PC-3 (cell line): ENCODE results near the gene ABHD8.

Experiments used
- EZH2 ChIP-seq: fragments of 300-600 bp; sonication (generic); IDR thresholded peaks from one replicate; pipeline ENCODE4 v1.6.1; 2017; ENCODE audit warnings: antibody characterized with exemption, mild to moderate bottlenecking, low read length; ENCODE audit not compliant: unreplicated experiment
- TF ChIP-seq, protein P1 (sequence below): fragments of 300-600 bp; sonication (generic); conservative IDR thresholded peaks from 2 replicates; pipeline ENCODE4 v1.5.1; 2017; ENCODE audit warnings: antibody characterized with exemption, low read depth, mild to moderate bottlenecking, low read length

DNA sequence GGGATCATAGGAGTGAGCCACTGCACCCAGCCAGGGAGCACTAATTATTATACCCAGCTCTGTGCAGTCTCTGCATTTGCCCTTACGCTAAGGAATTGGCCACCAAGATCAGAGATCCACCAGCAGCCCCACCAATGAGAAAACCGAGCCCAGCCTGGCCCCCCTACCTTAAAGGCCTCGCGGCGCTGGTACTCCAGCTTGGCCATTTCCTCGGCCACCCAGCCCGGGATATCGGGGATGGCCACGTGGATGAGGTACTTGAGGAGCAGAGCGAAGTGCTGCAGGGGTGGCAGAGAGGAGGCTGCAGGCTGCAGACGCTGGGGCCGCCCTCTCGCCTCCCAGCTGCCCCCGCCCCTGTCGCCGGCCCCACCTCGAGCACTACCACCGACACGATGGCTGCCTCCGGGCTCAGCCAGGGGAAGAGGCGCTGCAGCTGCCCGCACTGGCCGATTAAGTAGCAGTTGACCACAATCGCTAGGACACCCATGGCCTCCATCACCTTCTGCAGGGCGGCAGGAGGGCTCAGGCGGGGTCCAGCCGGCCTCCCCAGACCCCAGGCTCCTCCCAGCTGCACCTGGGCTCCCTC lies 23.9 kb upstream of the ABHD8 start:
- TF ChIP-seq, protein P1, sequence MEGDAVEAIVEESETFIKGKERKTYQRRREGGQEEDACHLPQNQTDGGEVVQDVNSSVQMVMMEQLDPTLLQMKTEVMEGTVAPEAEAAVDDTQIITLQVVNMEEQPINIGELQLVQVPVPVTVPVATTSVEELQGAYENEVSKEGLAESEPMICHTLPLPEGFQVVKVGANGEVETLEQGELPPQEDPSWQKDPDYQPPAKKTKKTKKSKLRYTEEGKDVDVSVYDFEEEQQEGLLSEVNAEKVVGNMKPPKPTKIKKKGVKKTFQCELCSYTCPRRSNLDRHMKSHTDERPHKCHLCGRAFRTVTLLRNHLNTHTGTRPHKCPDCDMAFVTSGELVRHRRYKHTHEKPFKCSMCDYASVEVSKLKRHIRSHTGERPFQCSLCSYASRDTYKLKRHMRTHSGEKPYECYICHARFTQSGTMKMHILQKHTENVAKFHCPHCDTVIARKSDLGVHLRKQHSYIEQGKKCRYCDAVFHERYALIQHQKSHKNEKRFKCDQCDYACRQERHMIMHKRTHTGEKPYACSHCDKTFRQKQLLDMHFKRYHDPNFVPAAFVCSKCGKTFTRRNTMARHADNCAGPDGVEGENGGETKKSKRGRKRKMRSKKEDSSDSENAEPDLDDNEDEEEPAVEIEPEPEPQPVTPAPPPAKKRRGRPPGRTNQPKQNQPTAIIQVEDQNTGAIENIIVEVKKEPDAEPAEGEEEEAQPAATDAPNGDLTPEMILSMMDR = no peak
- no peak for TF ChIP-seq EZH2
